Smooth muscle cell (in vitro differentiated cells): ENCODE measurements around the gene BANP. TPM values are rescaled to one million over a fixed set of nuclear protein-coding genes. Genes with fewer than 3 reads are reported as not detected.
"Not testable (repeated sequence)": the region's sequence is repeated elsewhere in the genome, so short reads cannot be mapped to it uniquely, and the experiment has no call there.

ENCODE experiments used
- DNase-seq: peaks from one replicate; lab custom pipeline; 2025; ENCODE audit not compliant: unreplicated experiment; lab: John Stamatoyannopoulos, UW
- H2AFZ ChIP-seq: fragments of 200-600 bp; sonication (generic); 2 replicates; pipeline ENCODE4 v1.6.0; 2016; ENCODE audit warnings: antibody characterized with exemption, low read depth, mild to moderate bottlenecking
- H3F3A ChIP-seq: fragments of 200-600 bp; sonication (generic); 2 replicates; pipeline ENCODE4 v1.6.0; 2017; ENCODE audit warnings: antibody characterized with exemption, low read depth
- H3K27ac ChIP-seq: fragments of 200-600 bp; sonication (generic); 2 replicates; pipeline ENCODE4 v1.5.1; 2016; ENCODE audit warnings: low read depth, mild to moderate bottlenecking
- H3K27me3 ChIP-seq: fragments of 200-600 bp; sonication (generic); 2 replicates; pipeline ENCODE4 v1.6.1; 2016; ENCODE audit warnings: low read depth, mild to moderate bottlenecking
- H3K36me3 ChIP-seq: fragments of 200-600 bp; sonication (generic); 2 replicates; pipeline ENCODE4 v1.5.1; 2016; ENCODE audit warnings: low read depth
- H3K4me1 ChIP-seq: fragments of 200-600 bp; sonication (generic); 2 replicates; pipeline ENCODE4 v1.5.1; 2016; ENCODE audit warnings: low read depth
- H3K4me2 ChIP-seq: fragments of 200-600 bp; sonication (generic); 2 replicates; pipeline ENCODE4 v1.6.0; 2016; ENCODE audit warnings: mild to moderate bottlenecking
- H3K4me3 ChIP-seq: fragments of 200-600 bp; sonication (generic); 2 replicates; pipeline ENCODE4 v1.5.1; 2016; ENCODE audit warnings: mild to moderate bottlenecking
- H3K79me2 ChIP-seq: fragments of 200-600 bp; sonication (generic); 2 replicates; pipeline ENCODE4 v1.6.0; 2016; ENCODE audit warnings: low read depth, mild to moderate bottlenecking
- H3K9ac ChIP-seq: fragments of 200-600 bp; sonication (generic); 2 replicates; pipeline ENCODE4 v1.6.0; 2016; ENCODE audit warnings: low read depth
- H3K9me3 ChIP-seq: fragments of 200-600 bp; sonication (generic); replicated peaks from 2 replicates; pipeline ENCODE4 v1.5.1; 2016; ENCODE audit warnings: low read depth
- H4K20me1 ChIP-seq: fragments of 200-600 bp; sonication (generic); 2 replicates; pipeline ENCODE4 v1.6.0; 2016; ENCODE audit warnings: low read depth
- CTCF ChIP-seq: fragments of 200-600 bp; sonication (generic); IDR thresholded peaks from 2 replicates; pipeline ENCODE4 v1.5.1; 2017; ENCODE audit warnings: borderline replicate concordance, mild to moderate bottlenecking, antibody characterized with exemption; ENCODE audit not compliant: insufficient read depth, poor library complexity, severe bottlenecking
- WGBS: methylation state at CpG from one replicate; pipeline ENCODE4 v1.1.7; 2016; ENCODE audit warnings: low lambda C conversion rate; 5-methylcytosine and 5-hydroxymethylcytosine counted together
- polyA plus RNA-seq: library from polyadenylated mRNA; unstranded; fragments of >200 nt; fragmentation: Nextera tagmentation; extraction: Ambion mirVana; gene quantifications from 2 replicates; pipeline ENCODE4 v1.2.1, GENCODE V29; 2016
- total RNA-seq: library from RNA; depleted of rRNA; stranded (reverse); fragments of >200 nt; gene quantifications from 2 replicates; pipeline ENCODE4 v1.2.3, GENCODE V29; 2014

The BANP gene
- total and polyA plus RNA-seq, 2 experiments from 2014 or later = 11.5 to 19.5 TPM

- no peaks in the 10 kb centered on the region for H3F3A ChIP-seq
- DNase-seq = no peak
- H2AFZ ChIP-seq = no peak overlapping the region
- H3K79me2 ChIP-seq = no peaks in the 10 kb centered on the region
- no peaks in the 10 kb centered on the region for H3K9me3 ChIP-seq
- H3K4me1 ChIP-seq = peaks cover 14% of the 10 kb centered on the region
- WGBS = 94% methylated on average over 13 of the region's 13 CpGs
- H3K4me3 ChIP-seq = no peak overlapping the region
- no peak overlapping the region for H3K9ac ChIP-seq
- no peaks in the 10 kb centered on the region for H4K20me1 ChIP-seq
- no peak overlapping the region for H3K27ac ChIP-seq
- no peaks in the 10 kb centered on the region for H3K27me3 ChIP-seq
- H3K36me3 ChIP-seq = no peaks in the 10 kb centered on the region
- no peak overlapping the region for H3K4me2 ChIP-seq
- TF ChIP-seq CTCF = no peak
These were observed 164.9 kb downstream of the BANP start for GRCh38 chr16:88116121-88116520.

GRCh38 chr16:88117476-88117868 is 166.2 kb downstream of the BANP start:
- no peak overlapping the region for H3K4me2 ChIP-seq
- no peak overlapping the region for H3K4me3 ChIP-seq
- H3K9ac ChIP-seq = no peak overlapping the region
- no peaks in the 10 kb centered on the region for H3F3A ChIP-seq
- H3K4me1 ChIP-seq = peaks cover 14% of the 10 kb centered on the region
- H4K20me1 ChIP-seq = no peaks in the 10 kb centered on the region
- no peak for DNase-seq
- no peaks in the 10 kb centered on the region for H3K79me2 ChIP-seq
- no peak for TF ChIP-seq CTCF
- 94% methylated on average over 20 of the region's 20 CpGs for WGBS
- H3K36me3 ChIP-seq = no peaks in the 10 kb centered on the region
- H3K27me3 ChIP-seq = no peaks in the 10 kb centered on the region
- no peak overlapping the region for H2AFZ ChIP-seq
- no peak overlapping the region for H3K27ac ChIP-seq
- no peaks in the 10 kb centered on the region for H3K9me3 ChIP-seq

GRCh38 chr16:88118376-88118775 is 167.1 kb downstream of the BANP start:
- Histone ChIP-seq H3K4me3 (no peak overlapping the region), H3K4me2 (peak overlapping the region; percentile 38), H3K4me1 (peaks cover 14% of the 10 kb centered on the region), H3K9ac (peak overlapping the region; percentile 45), H3K27me3 (no peaks in the 10 kb centered on the region), H4K20me1 (no peaks in the 10 kb centered on the region), H3F3A (no peaks in the 10 kb centered on the region), H3K9me3 (no peaks in the 10 kb centered on the region), H3K36me3 (no peaks in the 10 kb centered on the region), H2AFZ (no peak overlapping the region), H3K27ac (peak overlapping the region; percentile 79), H3K79me2 (no peaks in the 10 kb centered on the region)
- no peak for DNase-seq
- WGBS = 46% methylated on average over 13 of the region's 13 CpGs
- no peak for TF ChIP-seq CTCF

- Histone ChIP-seq H3K9ac (peak overlapping the region; percentile 45), H3K4me1 (peaks cover 14% of the 10 kb centered on the region), H3K4me2 (peak overlapping the region; percentile 38), H3K27ac (peak overlapping the region; percentile 79)
- not testable (repeated sequence) for H4K20me1 ChIP-seq, H3K36me3 ChIP-seq, H3F3A ChIP-seq, H3K4me3 ChIP-seq, DNase-seq, H3K79me2 ChIP-seq, H3K9me3 ChIP-seq, H3K27me3 ChIP-seq, H2AFZ ChIP-seq
- 36% methylated on average over 28 of the region's 28 CpGs for WGBS
These were observed 167.9 kb downstream of the BANP start for GRCh38 chr16:88118852-88119741.

- not testable (repeated sequence) for H3K27me3 ChIP-seq, H3F3A ChIP-seq, H3K27ac ChIP-seq, H2AFZ ChIP-seq, H3K9ac ChIP-seq, H3K4me3 ChIP-seq, H3K79me2 ChIP-seq, H3K36me3 ChIP-seq, H3K4me2 ChIP-seq, DNase-seq, H4K20me1 ChIP-seq, H3K9me3 ChIP-seq
- peaks cover 14% of the 10 kb centered on the region for H3K4me1 ChIP-seq
- WGBS = 88% methylated on average over 49 of the region's 49 CpGs
These were observed 168.9 kb downstream of the BANP start for GRCh38 chr16:88119881-88120751.
